DMS153 (cell line): ENCODE data around the gene LTBP2.

ENCODE experiments used
- DNase-seq: peaks from one replicate; lab custom pipeline; 2025; lab: John Stamatoyannopoulos, UW

The LTBP2 gene

DNA sequence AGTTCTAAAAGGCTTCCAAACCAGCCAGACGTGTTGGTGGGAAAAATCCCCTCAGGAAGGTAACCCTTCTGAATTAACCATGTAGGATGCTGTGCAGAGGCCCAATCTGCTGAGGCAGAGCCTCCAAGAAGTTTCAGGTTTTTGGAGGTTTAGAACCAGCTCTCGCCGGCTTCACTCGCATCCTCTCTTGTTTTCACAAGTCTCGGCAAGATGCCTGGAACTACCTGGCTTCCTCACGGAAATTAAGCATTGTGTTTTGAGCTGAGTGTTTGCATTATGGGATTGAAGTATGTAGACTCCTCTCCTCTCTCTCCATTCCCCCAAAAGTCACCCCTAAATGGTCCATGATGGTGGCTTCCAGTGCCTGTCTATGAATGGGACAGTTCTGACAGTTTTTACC is 20.6 kb downstream of the LTBP2 start:
- DNase-seq, result no peak

DNA sequence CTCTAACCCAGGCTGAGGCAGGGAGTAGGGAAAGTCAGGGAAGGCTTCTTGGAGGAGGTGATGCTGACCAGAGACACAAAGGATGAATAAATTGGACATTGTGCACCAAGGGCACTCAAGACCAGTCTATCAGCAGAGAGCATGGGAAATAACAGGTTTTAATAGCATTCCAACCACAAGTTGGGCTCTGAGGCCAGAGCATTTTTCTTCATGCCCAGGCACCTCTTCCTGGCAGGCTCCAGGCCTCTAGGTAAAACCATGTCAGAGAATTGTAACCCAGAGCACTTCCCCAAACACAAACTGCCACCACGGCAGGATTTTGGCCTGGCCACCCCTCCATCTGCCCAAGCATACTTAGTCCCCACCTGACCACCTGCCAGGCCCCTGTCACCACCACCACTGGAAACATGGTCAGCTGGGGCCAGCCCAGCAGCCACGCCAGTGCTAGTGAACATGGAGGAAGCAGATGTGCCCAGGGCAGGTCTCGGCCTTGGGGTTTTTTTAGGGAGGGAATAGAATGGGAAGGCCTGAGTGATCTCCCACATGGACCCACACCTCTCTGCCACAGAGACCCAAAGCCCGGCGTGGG is 22.7 kb downstream of the LTBP2 start:
- DNase-seq, result no peak

GRCh38 chr14:74587363-74587707 is 24.7 kb downstream of the LTBP2 start:
- no peak for DNase-seq

DNA sequence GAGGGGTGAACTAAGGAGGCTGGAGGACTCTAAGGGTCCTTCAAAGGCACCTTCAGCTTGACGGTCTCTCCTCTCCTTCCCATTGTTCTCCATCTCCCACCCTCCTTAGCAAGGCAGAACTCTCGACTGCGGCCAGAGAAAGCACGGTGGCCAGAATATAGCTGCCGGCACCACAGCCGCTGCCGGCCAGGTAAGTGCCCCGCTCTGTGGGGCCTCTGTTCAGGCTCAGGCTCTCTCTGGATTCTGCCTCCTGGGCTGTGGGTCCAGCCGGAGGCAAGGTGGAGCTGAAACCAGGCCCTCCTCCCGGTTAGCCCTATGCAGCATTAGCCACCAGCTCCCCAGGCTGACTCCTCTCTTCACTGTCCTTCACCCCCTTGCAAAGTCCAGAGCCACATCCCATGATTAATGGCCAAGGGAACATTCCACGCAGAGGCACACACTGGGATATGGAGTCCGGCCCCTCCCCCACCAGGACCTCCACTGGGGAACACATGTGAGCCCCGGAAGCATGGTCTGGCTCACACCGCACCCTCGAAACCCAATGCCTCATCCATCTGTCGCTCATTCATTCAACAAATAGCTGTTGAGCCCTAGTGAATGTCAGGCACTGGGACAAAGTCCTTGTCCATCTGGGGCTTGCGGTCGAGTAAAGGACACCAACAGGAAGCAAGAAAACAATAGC is 25.2 kb downstream of the LTBP2 start:
- DNase-seq, result no peak

- no peak for DNase-seq
These were observed 26.4 kb downstream of the LTBP2 start for GRCh38 chr14:74585406-74586335.

GRCh38 chr14:74584951-74585350 is 27.1 kb downstream of the LTBP2 start:
- no peak for DNase-seq

DNA sequence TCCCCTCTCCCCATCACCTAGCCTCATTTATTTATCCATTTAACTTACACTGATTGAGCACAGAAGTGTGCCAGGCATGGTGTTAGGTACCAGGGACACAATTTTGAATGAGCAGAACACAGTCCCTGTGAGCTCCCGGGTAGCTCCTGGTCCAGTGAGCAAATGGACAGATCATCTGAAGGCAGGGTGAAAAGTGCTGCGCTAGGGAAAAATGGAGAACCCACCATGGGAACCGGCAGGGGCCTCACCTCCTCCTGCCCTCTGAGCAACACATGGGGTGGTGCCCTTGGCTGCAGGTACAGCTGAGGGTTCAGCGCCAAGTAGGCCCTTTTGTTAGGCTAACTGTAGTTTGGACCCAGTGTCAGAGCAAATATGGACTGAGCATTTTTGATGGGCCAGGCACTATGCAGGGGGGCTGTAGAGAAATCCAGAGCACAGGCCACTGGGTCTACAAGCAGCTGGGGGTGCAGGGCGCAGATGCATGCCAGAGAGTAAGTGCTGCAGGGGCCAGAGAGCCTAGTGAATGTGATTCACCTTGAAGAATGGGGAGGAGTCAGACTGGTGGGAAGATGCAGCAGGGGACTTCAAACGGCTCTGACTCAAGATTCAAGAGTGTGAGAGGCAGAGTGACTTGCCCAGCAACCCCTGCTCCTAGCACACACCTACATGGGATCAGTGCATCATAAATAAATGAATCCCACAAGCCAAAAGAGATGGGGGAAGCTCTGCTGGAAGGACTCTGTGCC is 28.2 kb downstream of the LTBP2 start:
- DNase-seq, result no peak

DNA sequence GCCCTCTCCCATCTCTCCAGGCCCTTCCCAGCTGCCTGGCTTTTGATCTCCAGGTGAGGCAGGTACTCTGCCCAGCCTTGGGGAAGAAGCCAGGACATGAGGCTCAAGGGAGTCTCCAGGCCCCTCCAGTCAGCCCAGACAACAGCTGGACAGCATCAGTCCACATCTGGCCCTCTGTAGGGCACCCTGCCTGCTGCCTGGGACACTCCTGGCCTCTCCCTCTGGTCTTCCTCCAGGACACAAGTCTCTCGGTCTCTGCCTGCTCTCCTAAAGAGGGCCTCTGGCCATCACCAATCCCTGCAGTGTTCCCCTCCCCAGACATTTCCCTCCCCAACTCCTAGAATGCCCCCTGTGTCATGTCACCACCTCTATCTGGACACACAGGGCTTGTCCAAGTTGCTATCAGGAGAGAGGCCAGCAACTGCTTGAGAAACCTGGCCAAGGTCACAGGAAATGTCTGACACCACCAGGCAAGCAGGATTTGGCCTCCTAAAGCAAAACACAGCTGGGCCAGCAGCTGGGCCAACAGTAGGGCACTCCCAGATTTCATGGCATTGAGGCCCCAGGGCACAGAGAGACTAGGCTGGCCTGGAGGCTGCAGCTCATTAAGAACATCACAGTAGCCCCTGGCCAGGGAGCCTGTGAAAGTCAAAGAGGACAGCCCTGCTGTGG is 29.0 kb downstream of the LTBP2 start:
- no peak for DNase-seq

DNA sequence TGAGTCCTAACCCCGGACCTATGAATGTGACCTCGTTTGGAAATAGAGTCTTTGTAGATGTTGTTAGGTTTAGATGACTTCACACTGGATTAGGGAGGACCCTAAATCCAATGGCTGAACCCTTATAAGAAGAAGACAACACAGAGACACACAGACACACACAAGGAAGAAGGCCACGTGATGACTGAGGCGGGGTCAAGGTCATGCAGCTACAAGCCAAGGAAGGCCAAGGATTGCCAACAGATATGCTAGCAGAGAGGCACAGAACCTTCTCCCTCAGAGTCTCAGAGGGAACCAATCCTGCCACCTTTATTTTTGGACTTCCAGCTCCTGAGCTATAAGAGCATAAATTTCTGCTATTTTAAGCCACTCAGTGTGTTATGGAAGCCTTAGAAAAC is 31.8 kb downstream of the LTBP2 start:
- DNase-seq, result no peak

GRCh38 chr14:74579447-74580274 is 32.4 kb downstream of the LTBP2 start:
- no peak for DNase-seq

- DNase-seq, result no peak
These were observed 33.6 kb downstream of the LTBP2 start for GRCh38 chr14:74578479-74578878.

GRCh38 chr14:74577948-74578275 is 34.1 kb downstream of the LTBP2 start:
- DNase-seq, result no peak

GRCh38 chr14:74577247-74577947 is 34.6 kb downstream of the LTBP2 start:
- no peak for DNase-seq

DNA sequence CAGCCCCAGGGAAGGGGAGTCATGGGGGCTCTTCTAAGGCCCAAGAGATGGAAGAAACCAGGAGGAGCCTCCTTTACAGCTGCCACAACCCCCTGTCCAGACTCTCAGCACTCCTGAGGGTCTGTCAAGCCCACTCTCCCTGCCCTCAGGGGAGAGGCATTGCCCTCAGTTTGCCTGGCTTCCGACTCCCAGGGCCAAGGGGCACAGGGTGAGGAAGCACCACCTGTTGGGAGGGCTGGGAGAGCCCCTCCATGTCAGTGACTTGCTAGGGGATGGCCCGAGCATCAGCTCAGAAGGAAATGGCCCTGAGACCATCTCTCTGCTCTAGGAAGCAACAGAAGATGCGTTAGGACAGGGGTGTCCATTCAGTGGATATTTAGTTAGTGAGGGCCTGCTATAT is 36.1 kb downstream of the LTBP2 start:
- DNase-seq, result no peak

GRCh38 chr14:74575507-74575906 is 36.5 kb downstream of the LTBP2 start:
- no peak for DNase-seq

DNA sequence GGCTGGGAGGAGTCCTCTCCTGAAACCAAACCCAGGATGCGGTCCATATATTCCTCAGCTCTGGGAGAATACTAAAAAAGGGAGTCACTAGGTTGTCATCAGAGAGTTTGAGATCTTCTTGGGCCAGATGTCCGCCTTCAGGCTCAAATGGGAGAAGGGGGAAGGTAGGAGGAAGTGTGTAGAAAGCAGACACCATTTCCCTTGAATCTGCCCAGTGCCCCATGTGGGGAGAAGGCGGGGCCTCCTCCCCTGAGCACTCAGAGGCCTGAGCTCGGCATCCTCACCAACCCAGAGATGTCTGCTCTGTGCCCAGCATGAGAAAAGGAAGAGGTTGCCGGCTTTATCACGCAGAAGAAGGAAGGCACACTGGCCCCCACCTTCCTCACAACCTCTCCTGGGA is 37.3 kb downstream of the LTBP2 start:
- DNase-seq, result no peak

DNA sequence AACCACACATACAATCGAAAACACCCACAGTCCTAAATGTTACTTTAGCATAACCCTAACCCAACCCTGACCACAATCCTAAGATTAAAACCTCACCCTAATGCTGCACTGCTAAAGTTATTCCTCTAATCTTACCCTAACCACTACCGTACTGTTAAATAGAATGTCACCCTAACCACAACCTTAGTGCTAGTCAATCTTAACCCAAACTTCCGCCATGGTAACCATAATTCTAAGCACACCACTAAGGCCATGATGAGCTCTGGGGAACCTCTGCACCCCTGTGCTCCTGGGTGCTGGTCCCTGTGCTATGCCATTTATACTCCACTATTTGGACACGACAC is 38.0 kb downstream of the LTBP2 start:
- no peak for DNase-seq

- no peak for DNase-seq
These were observed 38.5 kb downstream of the LTBP2 start for GRCh38 chr14:74573421-74574089.

DNA sequence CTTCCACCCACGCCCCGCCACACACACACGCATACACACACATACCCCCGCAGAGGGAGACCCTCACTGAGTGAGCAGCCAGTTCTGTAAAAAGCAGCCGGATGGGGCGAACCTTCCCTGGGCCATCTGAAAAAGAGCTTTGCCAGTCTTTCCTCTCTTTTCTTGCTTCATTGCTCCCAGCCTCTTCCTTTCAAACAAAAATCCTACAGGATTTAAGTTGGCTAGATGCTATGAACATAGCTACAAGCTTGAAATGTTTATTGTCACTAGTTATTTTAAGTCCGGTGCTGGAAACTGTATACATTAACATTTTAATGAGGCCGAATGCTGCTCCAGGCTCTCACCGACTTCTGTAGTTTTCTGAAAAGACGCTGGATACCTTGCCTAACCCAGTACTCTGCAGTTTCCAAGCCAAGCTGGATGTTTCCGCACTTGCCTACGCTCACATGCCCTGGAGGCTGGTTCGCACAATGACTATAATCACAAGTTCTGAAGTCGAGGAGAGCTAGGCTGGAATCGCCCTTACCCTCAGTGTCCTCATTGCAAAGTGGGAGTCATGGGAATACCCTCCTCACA is 39.2 kb downstream of the LTBP2 start:
- DNase-seq, result no peak
